ENCODE measurements around the gene ZCCHC24. TPM values are rescaled to one million over a fixed set of nuclear protein-coding genes. Genes with fewer than 3 reads are reported as not detected.

Gene ZCCHC24
- total and polyA plus RNA-seq, 9 donors: 21.6 to 92.1 (median 58.3) TPM

- DNase-seq: peak in 2 of 5 donors; percentile 27 to 37
- intact Hi-C loops (cut with DNase I): loop anchor here in 2 of 4 donors (5.0 kb wide), 1 partner anchor 86 kb away; no protein-coding TSS in a partner anchor
- TF ChIP-seq POLR2A (IDR thresholded peaks at IDR 0.05) (no peak), EP300 (IDR thresholded peaks at IDR 0.05) (no peak), CTCF (IDR thresholded peaks at IDR 0.05) (no peak)
Measured at GRCh38 chr10:79380946-79381721, 64.3 kb downstream of the ZCCHC24 start.

DNA sequence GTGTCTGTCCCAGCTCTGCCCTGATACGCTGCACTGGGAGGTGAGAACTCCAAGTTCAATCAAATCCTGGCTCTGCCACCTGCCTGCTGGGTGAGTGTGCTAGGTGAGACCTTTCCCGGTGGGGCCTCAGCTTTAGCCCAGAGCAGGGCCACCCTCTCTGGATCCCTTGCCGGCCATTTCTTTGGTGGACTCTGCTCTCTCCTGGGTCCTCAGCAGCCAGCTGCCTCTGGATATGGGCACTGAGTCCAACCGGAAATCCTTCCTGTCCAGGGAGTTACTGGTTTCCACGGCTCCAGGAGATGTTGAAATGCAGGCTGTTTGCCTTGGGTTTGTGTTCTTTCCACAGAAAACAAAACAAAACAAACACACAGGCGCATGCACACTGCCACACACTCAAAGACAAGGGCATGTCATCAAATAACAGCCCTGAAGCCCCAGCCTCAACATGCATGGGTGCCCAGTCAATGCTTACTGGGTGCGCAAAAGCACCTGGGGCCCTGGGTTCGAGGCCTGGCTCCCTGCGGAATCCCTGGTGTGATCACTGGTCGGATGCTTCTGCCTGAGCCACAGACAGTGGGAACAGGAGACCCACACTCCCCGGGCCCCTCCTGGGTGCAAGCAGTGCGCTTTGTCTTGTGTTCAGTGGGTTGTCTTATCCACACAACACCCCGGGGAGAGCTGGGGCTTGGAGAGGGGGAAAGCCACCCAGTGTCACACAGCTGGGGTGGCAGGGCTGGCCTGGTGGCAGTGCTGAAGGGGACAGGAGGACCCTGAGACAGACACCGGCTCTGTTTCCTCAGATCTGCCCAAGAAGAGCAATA lies 65.1 kb downstream of the ZCCHC24 start:
- TF ChIP-seq EP300 (IDR thresholded peaks at IDR 0.05) (no peak), CTCF (IDR thresholded peaks at IDR 0.05) (no peak), POLR2A (IDR thresholded peaks at IDR 0.05) (no peak)
- H3K9me3 ChIP-seq: no peaks in the 10 kb centered on the region
- H3K27ac ChIP-seq: peak overlapping the region in 1 of 2 donors; percentile 67
- intact Hi-C loops (cut with DNase I): loop anchor here in 2 of 4 donors (5.0 kb wide), 1 partner anchor 87 kb away; no protein-coding TSS in a partner anchor
- WGBS, 3 donors: 41 to 52% (median 42%) methylated on average over 14 of the region's 14 CpGs
- H3K4me3 ChIP-seq: no peak overlapping the region
- peaks cover 30% of the 10 kb centered on the region for H3K4me1 ChIP-seq (ENCODE audit: insufficient read depth)
- peak; percentile 47 to 75 (median 61) for DNase-seq
- no peaks in the 10 kb centered on the region for H3K36me3 ChIP-seq
- H3K27me3 ChIP-seq: no peaks in the 10 kb centered on the region

More at GRCh38 chr10:79380946-79381721, 64.3 kb downstream of the ZCCHC24 start:
- Histone ChIP-seq H3K9me3 (no peaks in the 10 kb centered on the region), H3K36me3 (no peaks in the 10 kb centered on the region), H3K4me1 (ENCODE audit: insufficient read depth) (peaks cover 30% of the 10 kb centered on the region), H3K27me3 (no peaks in the 10 kb centered on the region), H3K4me3 (no peak overlapping the region), H3K27ac (peak overlapping the region in 1 of 2 donors; percentile 67)
- 52 to 57% (median 53%) methylated on average over 9 of the region's 9 CpGs for WGBS, 3 donors

DNA sequence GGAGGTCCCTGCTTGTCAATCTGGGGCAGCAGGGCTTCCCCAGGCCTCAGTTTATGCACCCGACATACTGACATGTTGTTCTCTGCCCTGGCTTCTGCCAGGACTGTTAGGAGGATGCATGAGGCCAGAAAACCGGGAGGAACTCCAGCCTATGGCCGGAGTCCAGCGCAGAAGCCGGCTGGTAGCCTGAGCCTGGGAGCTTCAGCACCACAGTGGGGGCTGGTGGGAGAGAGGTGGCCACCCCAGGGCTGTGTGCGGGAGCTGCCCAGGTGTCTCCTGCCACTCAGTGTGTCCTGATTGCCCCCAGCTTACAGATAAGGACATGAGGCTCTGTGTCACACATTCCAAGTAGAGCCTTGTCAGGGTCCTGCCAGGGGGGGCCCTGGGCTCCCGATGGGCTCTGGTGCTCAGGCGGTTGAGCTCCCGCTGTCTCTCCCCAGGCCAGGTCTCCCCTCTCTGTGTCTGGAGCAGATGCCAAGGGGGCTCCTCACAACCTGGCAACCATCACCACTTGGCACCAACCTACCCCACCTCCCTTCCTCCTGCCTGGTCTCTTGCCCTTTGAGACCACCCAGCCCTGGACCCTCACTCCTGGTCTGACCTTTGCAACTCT lies 65.8 kb downstream of the ZCCHC24 start:
- H3K36me3 ChIP-seq: no peaks in the 10 kb centered on the region
- no peaks in the 10 kb centered on the region for H3K27me3 ChIP-seq
- H3K9me3 ChIP-seq: no peaks in the 10 kb centered on the region
- TF ChIP-seq CTCF (IDR thresholded peaks at IDR 0.05) (no peak), EP300 (IDR thresholded peaks at IDR 0.05) (no peak), POLR2A (IDR thresholded peaks at IDR 0.05) (no peak)
- peak in 4 of 5 donors; percentile 54 to 78 (median 66) for DNase-seq
- intact Hi-C loops (cut with DNase I): loop anchor here (5.0 to 10.0 kb wide), 5 partner anchors 88 to 845 kb away; no protein-coding TSS in a partner anchor
- H3K27ac ChIP-seq: peak overlapping the region in 1 of 2 donors; percentile 67
- 10 to 27% (median 14%) methylated on average over 9 of the region's 9 CpGs for WGBS, 3 donors
- H3K4me3 ChIP-seq: no peak overlapping the region
- peaks cover 33% of the 10 kb centered on the region for H3K4me1 ChIP-seq (ENCODE audit: insufficient read depth)
